Effector memory CD8-positive, alpha-beta T cell (primary cell): ENCODE results near the gene ALG14.
"Not testable (repeated sequence)": the region's sequence is repeated elsewhere in the genome, so short reads cannot be mapped to it uniquely, and the experiment has no call there.

Source experiments
- ATAC-seq: fragments of 150-1000 bp; cut with Tn5 transposase; replicated peaks from 2 replicates; pipeline ENCODE4 v1.10.0; 2021; ENCODE audit warnings: mild to moderate bottlenecking, moderate library complexity
- DNase-seq, 3 experiments: peaks; one replicate each; pipeline ENCODE4 v3.0.0; 2021
- H3K27ac Mint-ChIP-seq, 2 donors: one replicate each; pipeline ENCODE4 v1.8.0; 2022; ENCODE audit warnings: mild to moderate bottlenecking in 2 of 2, mixed read lengths in 2 of 2, moderate library complexity in 2 of 2
- H3K27me3 Mint-ChIP-seq, 2 donors: one replicate each; pipeline ENCODE4 v1.8.0; 2022; ENCODE audit warnings: mixed read lengths in 2 of 2
- H3K36me3 Mint-ChIP-seq: one replicate; pipeline ENCODE4 v1.8.0; 2022; ENCODE audit warnings: mild to moderate bottlenecking, moderate library complexity, mixed read lengths; ENCODE audit not compliant: insufficient read depth
- H3K4me1 Mint-ChIP-seq, 2 donors: one replicate each; pipeline ENCODE4 v1.8.0; 2022; ENCODE audit warnings: low read depth in 2 of 2, mixed read lengths in 2 of 2
- H3K4me3 Mint-ChIP-seq, 2 donors: one replicate each; pipeline ENCODE4 v1.8.0; 2022; ENCODE audit warnings: mild to moderate bottlenecking in 2 of 2, mixed read lengths in 2 of 2, moderate library complexity in 2 of 2
- H3K9me3 Mint-ChIP-seq, 2 donors: one replicate each; pipeline ENCODE4 v1.8.0; 2022; ENCODE audit warnings: mixed read lengths in 2 of 2

The ALG14 gene

DNA sequence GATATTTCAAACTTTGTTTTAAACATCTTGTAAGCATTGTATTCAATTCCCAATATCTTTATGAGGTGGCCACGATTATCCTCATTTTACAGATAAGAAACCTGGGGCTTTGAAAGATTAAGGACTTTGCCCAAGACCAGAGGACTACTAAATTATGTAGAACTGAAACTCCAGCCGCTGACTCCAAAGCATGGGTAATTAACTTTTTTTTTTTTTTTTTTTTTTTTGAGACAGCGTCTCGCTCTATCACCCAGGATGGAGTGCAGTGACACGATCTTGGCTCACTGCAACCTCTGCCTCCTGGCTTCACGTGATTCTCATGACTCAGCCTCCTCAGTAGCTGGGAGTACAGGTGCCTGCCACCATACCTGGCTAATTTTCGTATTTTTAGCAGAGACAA, 68.7 kb downstream of the ALG14 start:
- no peak for DNase-seq
- no peak overlapping the region for H3K27ac Mint-ChIP-seq

DNA sequence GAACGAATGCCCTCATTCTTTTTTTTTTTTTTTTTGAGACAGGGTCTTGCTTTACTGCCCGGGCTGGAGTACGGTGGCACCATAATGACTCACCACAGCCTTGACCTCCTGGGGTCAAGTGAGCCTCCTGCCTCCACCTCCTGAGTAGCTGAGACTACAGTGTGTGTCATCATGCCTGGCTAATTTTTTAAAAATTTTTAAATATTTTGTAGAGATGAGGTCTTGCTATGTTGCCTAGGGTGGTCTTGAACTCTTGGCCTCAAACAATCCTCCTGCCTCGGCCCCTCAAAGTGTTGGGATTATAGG, 69.4 kb downstream of the ALG14 start:
- H3K4me3 Mint-ChIP-seq, result no peak overlapping the region
- DNase-seq, result no peak
- no peak overlapping the region for H3K27ac Mint-ChIP-seq
- H3K27me3 Mint-ChIP-seq, result no peaks in the 10 kb centered on the region
- H3K36me3 Mint-ChIP-seq, result no peaks in the 10 kb centered on the region
- no peaks in the 10 kb centered on the region for H3K9me3 Mint-ChIP-seq
- ATAC-seq, result no peak
- H3K4me1 Mint-ChIP-seq, result no peaks in the 10 kb centered on the region

More for the DNA sequence above, 68.7 kb downstream of the ALG14 start:
- H3K4me3 Mint-ChIP-seq, result no peak overlapping the region
- H3K4me1 Mint-ChIP-seq, result no peaks in the 10 kb centered on the region
- H3K9me3 Mint-ChIP-seq, result no peaks in the 10 kb centered on the region
- no peak for ATAC-seq
- H3K27me3 Mint-ChIP-seq, result no peaks in the 10 kb centered on the region
- H3K36me3 Mint-ChIP-seq, result no peaks in the 10 kb centered on the region

DNA sequence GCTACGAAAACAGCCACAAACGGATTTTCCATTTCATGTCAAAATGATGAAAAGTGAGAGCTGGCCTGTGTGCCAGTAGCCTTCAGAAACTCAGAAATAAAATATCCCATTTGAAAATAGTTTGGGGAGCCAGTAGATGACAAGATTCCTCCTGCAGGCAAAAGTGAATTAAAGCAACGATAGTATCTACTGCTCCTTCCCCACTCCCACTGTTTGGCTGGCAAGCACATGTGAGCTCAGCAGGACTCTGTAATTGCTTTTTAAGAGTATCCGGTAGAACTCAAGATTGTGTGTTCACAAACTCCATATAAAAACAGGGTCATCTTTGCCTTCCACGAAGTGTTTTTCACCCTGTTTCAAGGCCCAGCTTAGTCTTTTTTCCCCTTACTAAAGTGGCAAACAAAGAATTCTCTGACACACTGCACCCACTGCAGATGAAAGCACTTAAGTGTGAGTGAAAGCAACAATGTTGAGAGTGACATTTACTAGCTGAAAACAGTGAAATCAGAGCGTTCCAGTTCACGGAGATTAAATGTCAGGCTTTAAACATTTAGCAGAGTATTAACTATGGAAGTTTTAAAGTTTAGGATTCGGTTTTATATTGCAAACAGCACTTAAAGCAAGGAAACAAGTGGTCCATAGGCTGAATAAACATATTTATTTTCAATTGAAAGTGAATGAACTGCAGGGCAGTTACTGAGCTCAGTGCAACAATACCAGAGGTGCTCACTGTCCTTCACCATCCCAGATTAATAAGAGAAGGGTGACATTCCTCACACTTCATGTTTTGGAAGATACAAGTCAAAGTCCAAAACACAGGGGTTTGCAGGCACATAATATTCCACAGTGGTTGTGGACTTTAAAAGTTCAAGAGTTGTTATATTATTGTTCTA, 70.0 kb downstream of the ALG14 start:
- H3K4me1 Mint-ChIP-seq, result no peaks in the 10 kb centered on the region
- no peak for ATAC-seq
- H3K27ac Mint-ChIP-seq, result no peak overlapping the region
- H3K27me3 Mint-ChIP-seq, result no peaks in the 10 kb centered on the region
- no peaks in the 10 kb centered on the region for H3K36me3 Mint-ChIP-seq
- H3K4me3 Mint-ChIP-seq, result no peak overlapping the region
- no peak for DNase-seq
- H3K9me3 Mint-ChIP-seq, result no peaks in the 10 kb centered on the region

DNA sequence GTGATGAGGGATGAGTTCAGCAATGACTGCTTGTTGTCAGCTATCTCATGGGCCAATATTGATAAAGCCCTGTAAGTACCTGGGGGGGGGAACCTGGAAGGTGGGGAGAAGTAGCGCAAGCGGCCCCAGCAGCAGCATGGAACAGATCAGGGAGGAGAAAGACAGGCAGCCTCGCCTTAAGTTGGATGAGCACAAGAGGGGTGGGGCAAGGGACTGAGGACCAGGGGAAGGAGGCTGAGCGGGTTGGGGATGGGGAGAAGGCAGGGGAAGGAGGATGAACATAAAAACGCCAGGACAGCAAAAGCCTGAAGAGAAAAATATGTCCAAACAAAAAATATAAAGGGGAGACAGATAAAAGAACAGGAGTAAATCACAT, 70.6 kb downstream of the ALG14 start:
- DNase-seq (no peak), ATAC-seq (no peak)
- Mint-ChIP-seq H3K36me3 (no peaks in the 10 kb centered on the region), H3K27ac (no peak overlapping the region), H3K9me3 (no peaks in the 10 kb centered on the region), H3K4me3 (no peak overlapping the region), H3K4me1 (no peaks in the 10 kb centered on the region), H3K27me3 (no peaks in the 10 kb centered on the region)

DNA sequence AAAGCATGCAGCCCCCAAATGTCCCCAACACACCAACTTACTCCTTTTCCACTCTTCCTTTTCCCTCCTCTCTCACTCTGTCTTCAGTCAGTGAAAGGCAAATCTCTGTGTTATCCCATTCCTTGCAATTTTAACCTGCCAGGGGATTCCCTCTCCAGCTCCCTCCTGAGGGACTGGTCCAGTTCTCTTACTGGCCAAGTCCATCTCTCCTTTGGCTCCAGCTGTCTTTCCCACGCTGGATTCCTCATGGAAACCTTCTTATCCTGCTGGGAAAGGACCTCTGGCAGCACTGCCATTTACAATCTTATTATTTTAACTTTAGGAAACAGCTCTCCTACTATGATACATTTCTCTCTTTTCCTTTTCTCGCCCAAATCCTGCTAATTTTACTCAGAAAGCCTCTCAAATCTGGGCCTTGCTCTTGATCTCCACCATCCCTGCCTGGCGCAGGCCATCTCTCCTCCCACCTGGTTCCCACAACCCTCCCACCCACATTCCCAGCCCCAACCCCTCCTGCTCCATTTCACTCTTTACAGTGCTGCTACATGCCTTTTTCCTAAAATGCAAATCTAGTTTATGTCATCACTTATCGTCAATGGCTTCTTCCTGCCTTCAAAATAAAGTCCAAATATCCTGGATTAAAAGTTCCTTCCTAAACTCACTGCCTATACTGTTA, 73.2 kb downstream of the ALG14 start:
- no peak overlapping the region for H3K27ac Mint-ChIP-seq

DNA sequence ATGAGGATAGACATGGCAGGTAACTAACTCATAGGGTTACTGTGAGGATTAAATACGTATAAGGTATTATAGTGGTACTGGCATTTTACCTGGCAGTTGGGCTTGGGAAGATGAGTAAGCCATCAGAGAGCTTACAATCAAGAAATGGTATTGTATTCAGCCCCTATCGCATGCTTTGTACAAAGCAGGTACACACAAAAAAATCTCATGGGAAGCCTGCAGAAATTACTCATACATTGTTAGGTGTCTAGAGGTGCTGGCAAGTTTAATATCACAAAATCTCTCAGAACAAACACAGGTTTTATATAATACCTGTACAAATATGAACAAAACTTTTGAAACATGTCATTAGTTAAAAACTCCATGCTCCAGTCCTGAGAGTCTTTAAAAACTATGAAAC, 74.0 kb downstream of the ALG14 start:
- H3K4me1 Mint-ChIP-seq, result no peaks in the 10 kb centered on the region
- DNase-seq, result no peak
- H3K9me3 Mint-ChIP-seq, result no peaks in the 10 kb centered on the region
- H3K36me3 Mint-ChIP-seq, result no peaks in the 10 kb centered on the region
- no peaks in the 10 kb centered on the region for H3K27me3 Mint-ChIP-seq
- H3K27ac Mint-ChIP-seq, result no peak overlapping the region
- H3K4me3 Mint-ChIP-seq, result no peak overlapping the region
- no peak for ATAC-seq

More for the DNA sequence above, 73.2 kb downstream of the ALG14 start:
- no peak for ATAC-seq
- Mint-ChIP-seq H3K4me3 (no peak overlapping the region), H3K9me3 (no peaks in the 10 kb centered on the region), H3K36me3 (no peaks in the 10 kb centered on the region), H3K4me1 (no peaks in the 10 kb centered on the region), H3K27me3 (no peaks in the 10 kb centered on the region)
- DNase-seq, result no peak

DNA sequence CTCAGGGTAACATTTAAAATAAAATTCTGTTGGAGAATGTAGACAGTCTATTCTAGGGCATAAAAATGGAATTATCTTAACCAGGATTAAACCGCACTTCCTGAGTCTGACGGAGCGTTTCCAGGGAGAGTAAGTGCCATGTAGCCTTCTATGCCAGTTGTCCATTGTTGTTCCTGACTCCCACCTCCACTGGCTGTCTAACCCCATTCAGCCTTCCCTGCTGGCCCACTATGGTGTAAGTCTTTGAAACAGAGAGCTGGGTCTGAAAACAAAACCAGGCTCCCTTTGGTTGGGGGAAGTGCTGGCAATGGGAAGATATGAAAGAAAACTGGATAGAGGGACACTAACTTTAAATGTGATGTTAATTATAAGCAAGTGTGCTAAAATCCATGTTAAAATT, 74.6 kb downstream of the ALG14 start:
- Mint-ChIP-seq H3K9me3 (no peaks in the 10 kb centered on the region), H3K4me1 (no peaks in the 10 kb centered on the region), H3K27ac (no peak overlapping the region), H3K4me3 (no peak overlapping the region), H3K27me3 (no peaks in the 10 kb centered on the region), H3K36me3 (no peaks in the 10 kb centered on the region)
- ATAC-seq (no peak), DNase-seq (no peak)

DNA sequence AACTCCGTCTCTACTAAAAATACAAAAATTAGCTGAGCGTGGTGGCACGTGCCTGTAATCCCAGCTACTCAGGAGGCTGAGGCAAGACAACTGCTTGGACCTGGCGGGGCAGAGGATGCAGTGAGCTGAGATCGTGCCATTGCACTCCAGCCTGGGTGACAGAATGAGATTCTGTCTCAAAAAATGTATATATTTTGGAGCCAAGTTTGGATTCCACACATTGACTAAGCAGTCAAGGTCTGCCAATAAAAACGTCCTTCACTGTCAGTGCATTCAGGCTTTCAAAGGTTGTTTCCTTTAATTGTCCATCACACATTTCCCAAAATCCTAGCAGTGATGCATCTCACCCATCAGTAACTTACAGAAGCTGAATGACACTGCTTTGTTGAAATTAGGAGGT, 77.2 kb downstream of the ALG14 start:
- not testable (repeated sequence) for ATAC-seq, H3K4me3 Mint-ChIP-seq, H3K36me3 Mint-ChIP-seq, H3K9me3 Mint-ChIP-seq, H3K27me3 Mint-ChIP-seq, H3K27ac Mint-ChIP-seq, H3K4me1 Mint-ChIP-seq, DNase-seq

DNA sequence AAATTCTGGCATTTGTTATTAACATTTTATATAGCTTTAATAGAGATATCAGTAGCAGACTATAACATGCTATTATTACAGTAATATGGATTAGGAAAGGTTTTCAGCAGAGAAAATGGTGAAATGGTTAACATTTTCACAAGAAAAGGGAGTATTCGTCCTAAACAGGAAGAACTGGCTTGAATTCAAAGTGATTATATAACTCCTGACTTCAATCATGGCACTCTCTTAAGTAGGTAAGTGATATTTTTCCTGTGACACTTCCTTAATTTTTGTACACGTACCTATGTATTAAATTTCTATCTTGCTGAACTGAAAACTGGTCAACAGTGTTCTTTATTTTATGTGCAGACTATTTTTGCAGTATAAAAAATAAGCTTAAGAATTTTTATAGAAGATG, 77.9 kb downstream of the ALG14 start:
- H3K36me3 Mint-ChIP-seq, result no peaks in the 10 kb centered on the region
- no peaks in the 10 kb centered on the region for H3K4me1 Mint-ChIP-seq
- DNase-seq (no peak), ATAC-seq (no peak)
- no peaks in the 10 kb centered on the region for H3K27me3 Mint-ChIP-seq
- no peak overlapping the region for H3K4me3 Mint-ChIP-seq
- no peak overlapping the region for H3K27ac Mint-ChIP-seq
- no peaks in the 10 kb centered on the region for H3K9me3 Mint-ChIP-seq

DNA sequence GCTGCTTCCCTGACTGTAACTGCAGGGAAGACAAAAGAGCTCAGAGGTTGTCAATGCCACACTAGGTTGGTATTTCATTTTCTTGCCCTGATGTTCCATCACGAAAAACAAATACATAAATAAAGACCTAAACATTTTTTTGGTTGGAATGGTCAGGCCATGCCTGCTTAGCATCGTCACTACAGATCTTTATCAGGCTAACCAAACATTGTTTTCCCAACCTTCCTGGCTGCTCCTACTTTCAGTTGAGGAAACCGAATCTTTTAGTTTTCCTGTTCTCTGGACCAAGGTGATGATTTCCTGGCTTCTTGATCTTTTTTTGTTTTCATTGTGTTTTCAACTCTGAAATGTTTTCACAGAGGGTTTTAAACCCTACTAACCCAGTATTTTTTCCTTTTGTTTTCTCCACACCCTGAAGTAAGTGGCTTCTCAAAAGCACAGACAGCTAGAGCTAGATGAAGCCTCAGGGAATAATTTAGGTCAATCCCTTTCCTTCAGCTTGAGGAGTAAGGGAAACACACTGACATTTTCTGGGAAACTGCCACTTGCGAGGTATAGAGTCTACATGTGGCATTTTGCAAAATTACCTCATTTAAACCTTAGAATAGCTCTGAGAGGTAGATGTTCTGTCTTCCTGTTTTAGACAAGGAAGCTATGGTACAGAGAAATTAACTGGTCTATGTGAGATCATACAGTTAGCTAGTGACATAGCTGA, 78.7 kb downstream of the ALG14 start:
- ATAC-seq (no peak), DNase-seq (no peak)
- no peak overlapping the region for H3K27ac Mint-ChIP-seq
- no peak overlapping the region for H3K4me3 Mint-ChIP-seq
- no peaks in the 10 kb centered on the region for H3K36me3 Mint-ChIP-seq
- H3K4me1 Mint-ChIP-seq, result no peaks in the 10 kb centered on the region
- no peaks in the 10 kb centered on the region for H3K9me3 Mint-ChIP-seq
- H3K27me3 Mint-ChIP-seq, result no peaks in the 10 kb centered on the region

DNA sequence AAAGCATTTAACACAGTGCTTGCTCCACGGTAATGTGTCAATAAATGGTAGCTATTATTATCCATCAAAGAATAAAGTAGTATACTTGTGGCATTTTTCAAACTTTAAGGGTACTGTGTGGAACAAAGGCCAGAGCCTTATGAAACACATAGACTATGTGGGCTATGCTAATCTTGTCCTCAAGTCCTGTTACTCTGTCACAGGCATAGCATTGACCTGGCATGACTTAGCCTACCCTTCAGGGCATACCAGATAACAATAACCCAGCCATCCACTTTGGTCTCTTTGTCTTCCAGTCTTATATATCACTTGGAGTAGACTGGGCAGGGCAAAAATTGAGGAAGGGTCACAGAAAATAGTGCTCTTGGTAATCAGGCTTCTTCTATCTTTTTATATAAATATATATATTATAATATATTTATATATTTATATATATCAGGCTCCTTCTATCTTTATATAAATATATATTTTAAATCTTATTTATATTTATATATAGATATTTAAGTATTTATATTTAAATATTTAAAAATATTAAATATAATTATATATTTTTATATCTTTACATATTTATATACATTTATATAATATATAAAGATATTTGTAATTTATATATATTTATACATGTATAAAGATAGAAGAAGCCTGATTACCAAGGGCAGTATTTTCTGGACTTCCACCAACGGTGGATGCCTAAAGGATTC, 79.7 kb downstream of the ALG14 start:
- ATAC-seq (no peak), DNase-seq (no peak)
- Mint-ChIP-seq H3K9me3 (no peaks in the 10 kb centered on the region), H3K4me1 (no peaks in the 10 kb centered on the region), H3K27me3 (no peaks in the 10 kb centered on the region), H3K27ac (no peak overlapping the region), H3K36me3 (no peaks in the 10 kb centered on the region), H3K4me3 (no peak overlapping the region)

DNA sequence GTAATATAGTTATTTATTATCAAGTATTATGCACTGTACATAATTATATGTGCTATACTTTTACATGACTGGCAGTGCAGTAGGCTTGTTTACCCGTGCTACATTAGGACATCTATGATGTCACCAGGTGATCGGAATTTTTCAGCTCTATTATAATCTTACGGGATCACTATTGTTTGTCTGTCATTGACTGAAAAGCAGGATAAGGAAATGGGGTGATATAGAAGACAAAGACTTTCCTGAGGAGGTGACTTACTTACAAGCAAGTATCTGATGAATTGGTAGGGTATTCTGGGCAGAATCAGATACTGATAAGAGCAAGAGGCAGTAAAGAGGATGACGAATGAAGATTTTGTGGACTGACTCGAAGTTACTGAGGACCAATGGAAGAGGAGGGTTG, 80.6 kb downstream of the ALG14 start:
- DNase-seq, result no peak
- no peaks in the 10 kb centered on the region for H3K27me3 Mint-ChIP-seq
- no peaks in the 10 kb centered on the region for H3K36me3 Mint-ChIP-seq
- H3K9me3 Mint-ChIP-seq, result no peaks in the 10 kb centered on the region
- ATAC-seq, result no peak
- no peak overlapping the region for H3K27ac Mint-ChIP-seq
- H3K4me1 Mint-ChIP-seq, result no peaks in the 10 kb centered on the region
- H3K4me3 Mint-ChIP-seq, result no peak overlapping the region

DNA sequence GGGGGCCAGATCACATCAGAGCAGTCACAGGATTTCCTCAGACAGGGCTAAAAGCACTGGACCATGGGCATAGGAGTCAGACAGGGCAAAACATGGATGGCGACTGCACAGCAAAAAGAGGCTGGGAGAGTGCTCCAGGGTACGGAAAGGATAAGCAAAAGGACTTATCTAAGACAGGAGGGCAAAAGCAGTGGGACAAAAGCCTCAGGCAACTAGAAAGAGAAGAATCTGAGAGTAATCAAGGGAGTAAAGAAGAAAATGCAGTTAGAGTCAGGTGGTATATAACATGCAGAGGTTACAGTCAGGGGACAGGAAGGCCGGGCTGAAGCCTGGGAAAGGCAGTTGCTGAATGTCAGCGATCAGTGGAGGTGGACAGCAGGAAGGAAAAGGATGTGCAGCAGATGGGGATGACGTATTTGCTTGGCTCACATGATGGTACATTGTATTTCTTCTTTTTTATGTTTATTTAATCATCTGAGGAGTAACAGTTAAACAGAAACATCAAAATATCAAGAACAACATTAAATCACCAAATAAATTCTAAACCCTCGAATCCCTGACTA, 82.8 kb downstream of the ALG14 start:
- no peak overlapping the region for H3K4me3 Mint-ChIP-seq
- no peak for ATAC-seq
- H3K9me3 Mint-ChIP-seq, result no peaks in the 10 kb centered on the region
- H3K27me3 Mint-ChIP-seq, result no peaks in the 10 kb centered on the region
- no peaks in the 10 kb centered on the region for H3K4me1 Mint-ChIP-seq
- no peak overlapping the region for H3K27ac Mint-ChIP-seq
- no peak for DNase-seq
- no peaks in the 10 kb centered on the region for H3K36me3 Mint-ChIP-seq
